H9 (cell line): ENCODE data around the gene CRACDL. TPM values are rescaled to one million over a fixed set of nuclear protein-coding genes. Genes with fewer than 3 reads are reported as not detected.

Source experiments
- DNase-seq: peaks from one replicate; pipeline ENCODE4 v3.0.0-alpha.2; 2017
- H2AFZ ChIP-seq: one replicate; pipeline ENCODE4 v1.6.1; 2013; ENCODE audit warnings: mild to moderate bottlenecking, low read length, control low read depth, moderate library complexity
- H2AK5ac ChIP-seq: 2 replicates; pipeline ENCODE4 v1.6.1; 2013; ENCODE audit warnings: low read length, control low read depth, mixed read lengths; ENCODE audit not compliant: insufficient read length
- H2BK120ac ChIP-seq: one replicate; pipeline ENCODE4 v1.6.1; 2013; ENCODE audit warnings: low read depth, mild to moderate bottlenecking, low read length, control low read depth, inconsistent platforms; ENCODE audit not compliant: poor library complexity, severe bottlenecking
- H2BK12ac ChIP-seq: 2 replicates; pipeline ENCODE4 v1.6.1; 2013; ENCODE audit warnings: low read length, control low read depth, mixed read lengths, low read depth; ENCODE audit not compliant: insufficient read length
- H2BK15ac ChIP-seq: 2 replicates; pipeline ENCODE4 v1.6.1; 2013; ENCODE audit warnings: low read depth, low read length, control low read depth
- H2BK20ac ChIP-seq: one replicate; pipeline ENCODE4 v1.6.1; 2013; ENCODE audit warnings: low read depth, mild to moderate bottlenecking, low read length, control low read depth, inconsistent platforms; ENCODE audit not compliant: poor library complexity, severe bottlenecking
- H2BK5ac ChIP-seq: 2 replicates; pipeline ENCODE4 v1.6.1; 2013; ENCODE audit warnings: low read length, control low read depth, mixed read lengths; ENCODE audit not compliant: insufficient read length
- H3K14ac ChIP-seq: 2 replicates; pipeline ENCODE4 v1.6.1; 2013; ENCODE audit warnings: low read length, control low read depth; ENCODE audit not compliant: insufficient read depth
- H3K18ac ChIP-seq: 2 replicates; pipeline ENCODE4 v1.6.1; 2013; ENCODE audit warnings: low read depth, mild to moderate bottlenecking, mixed read lengths, low read length, control low read depth; ENCODE audit not compliant: insufficient read length
- H3K23ac ChIP-seq: 2 replicates; pipeline ENCODE4 v1.6.1; 2013; ENCODE audit warnings: low read length, control low read depth, mixed read lengths, low read depth; ENCODE audit not compliant: insufficient read length
- H3K23me2 ChIP-seq: 2 replicates; pipeline ENCODE4 v1.6.1; 2013; ENCODE audit warnings: low read depth, mild to moderate bottlenecking, mixed read lengths, low read length, control low read depth; ENCODE audit not compliant: insufficient read length, poor library complexity, severe bottlenecking
- H3K27ac ChIP-seq: 2 replicates; pipeline ENCODE4 v1.5.1; 2013; ENCODE audit warnings: low read length, control low read depth, mixed read lengths, low read depth; ENCODE audit not compliant: insufficient read length
- H3K27me3 ChIP-seq: 2 replicates; pipeline ENCODE4 v1.6.1; 2013; ENCODE audit warnings: low read length, control low read depth, inconsistent platforms; ENCODE audit not compliant: insufficient read depth
- H3K4ac ChIP-seq: 2 replicates; pipeline ENCODE4 v1.6.1; 2013; ENCODE audit warnings: low read depth, mild to moderate bottlenecking, control low read depth, inconsistent platforms, low read length, moderate library complexity
- H3K4me1 ChIP-seq: 2 replicates; pipeline ENCODE4 v1.6.1; 2013; ENCODE audit warnings: low read length, control low read depth, inconsistent platforms; ENCODE audit not compliant: insufficient read depth
- H3K4me2 ChIP-seq: 2 replicates; pipeline ENCODE4 v1.6.1; 2013; ENCODE audit warnings: low read length, control low read depth, mixed read lengths; ENCODE audit not compliant: insufficient read length, insufficient read depth
- H3K56ac ChIP-seq: 2 replicates; pipeline ENCODE4 v1.6.1; 2013; ENCODE audit warnings: low read depth, mild to moderate bottlenecking, mixed read lengths, low read length, control low read depth; ENCODE audit not compliant: insufficient read length
- H3K79me1 ChIP-seq: 2 replicates; pipeline ENCODE4 v1.6.1; 2013; ENCODE audit warnings: low read depth, mild to moderate bottlenecking, moderate library complexity, low read length, control low read depth, inconsistent platforms; ENCODE audit not compliant: insufficient read depth, poor library complexity, severe bottlenecking
- H3K79me2 ChIP-seq: 2 replicates; pipeline ENCODE4 v1.6.1; 2013; ENCODE audit warnings: low read length, control low read depth, inconsistent platforms; ENCODE audit not compliant: insufficient read depth
- H3K9ac ChIP-seq: 2 replicates; pipeline ENCODE4 v1.6.1; 2013; ENCODE audit warnings: low read length, control low read depth, mixed read lengths; ENCODE audit not compliant: insufficient read length; ENCODE audit errors: extremely low read depth
- H3K9me3 ChIP-seq: one replicate; pipeline ENCODE4 v1.6.1; 2013; ENCODE audit warnings: low read depth, low read length, inconsistent platforms; ENCODE audit not compliant: control insufficient read depth
- H3T11ph ChIP-seq: one replicate; pipeline ENCODE4 v1.6.1; 2013; ENCODE audit warnings: mild to moderate bottlenecking, low read length, control low read depth, inconsistent platforms
- H4K20me1 ChIP-seq: one replicate; pipeline ENCODE4 v1.6.1; 2013; ENCODE audit not compliant: control insufficient read depth, insufficient read length, insufficient read depth
- H4K5ac ChIP-seq: 2 replicates; pipeline ENCODE4 v1.6.1; 2013; ENCODE audit warnings: low read depth, mild to moderate bottlenecking, mixed read lengths, low read length, control low read depth; ENCODE audit not compliant: insufficient read length
- H4K8ac ChIP-seq: replicated peaks from 2 replicates; pipeline ENCODE4 v1.6.1; 2013; ENCODE audit warnings: low read length, control low read depth, mixed read lengths, low read depth; ENCODE audit not compliant: insufficient read length
- H4K91ac ChIP-seq: 2 replicates; pipeline ENCODE4 v1.6.1; 2013; ENCODE audit warnings: low read depth, mild to moderate bottlenecking, moderate library complexity, mixed read lengths, low read length, control low read depth; ENCODE audit not compliant: insufficient read length
- H3K27ac Mint-ChIP-seq, 3 experiments: 2 replicates in 2 of 3; 3 replicates in 1 of 3; pipeline ENCODE4 v1.8.0; 2020 to 2021; ENCODE audit warnings: mixed read lengths in 3 of 3, mild to moderate bottlenecking in 1 of 3, moderate library complexity in 1 of 3
- H3K27me3 Mint-ChIP-seq: 2 replicates; pipeline ENCODE4 v1.8.0; 2021; ENCODE audit warnings: low read depth, mild to moderate bottlenecking, moderate library complexity, mixed read lengths
- H3K36me3 Mint-ChIP-seq, 3 experiments: 2 replicates in 2 of 3; 3 replicates in 1 of 3; pipeline ENCODE4 v1.8.0; 2020 to 2021; ENCODE audit warnings: low read depth in 3 of 3, mixed read lengths in 3 of 3; ENCODE audit not compliant: insufficient read depth in 1 of 3
- H3K4me1 Mint-ChIP-seq, 2 experiments: 2 replicates each; pipeline ENCODE4 v1.8.0; 2020; ENCODE audit warnings: mixed read lengths in 2 of 2
- H3K4me3 Mint-ChIP-seq, 2 experiments: 2 replicates in 1 of 2; 3 replicates in 1 of 2; pipeline ENCODE4 v1.8.0; 2020 to 2021; ENCODE audit warnings: mild to moderate bottlenecking in 2 of 2, mixed read lengths in 2 of 2, moderate library complexity in 1 of 2
- H3K9me3 Mint-ChIP-seq, 2 experiments: 2 replicates in 1 of 2; 3 replicates in 1 of 2; pipeline ENCODE4 v1.8.0; 2020; ENCODE audit warnings: mild to moderate bottlenecking in 2 of 2, mixed read lengths in 2 of 2, moderate library complexity in 1 of 2
- WGBS: extraction: QIAGEN DNeasy Blood & Tissue Kit; methylation state at CpG from one replicate; pipeline ENCODE4 v1.1.7; 2013; ENCODE audit warnings: missing lambda C conversion rate, low lambda C conversion rate, mixed read lengths; ENCODE audit not compliant: insufficient read length; ENCODE audit errors: extremely low coverage; 5-methylcytosine and 5-hydroxymethylcytosine counted together
- total RNA-seq: library from RNA; stranded (reverse); gene quantifications from 2 replicates; pipeline ENCODE4 v1.2.1, GENCODE V29; 2021
- TF ChIP-seq, protein P1 (sequence below): fragments of 200-600 bp; sonication (generic); conservative IDR thresholded peaks from 3 replicates; pipeline ENCODE4 v1.8.0; 2021; ENCODE audit warnings: antibody characterized with exemption, mild to moderate bottlenecking

The CRACDL gene
- total RNA-seq, 1 experiment from 2014 or later: 0.48 TPM

GRCh38 chr2:98882971-98883779 is 52.9 kb downstream of the CRACDL start:
- TF ChIP-seq, protein P1, sequence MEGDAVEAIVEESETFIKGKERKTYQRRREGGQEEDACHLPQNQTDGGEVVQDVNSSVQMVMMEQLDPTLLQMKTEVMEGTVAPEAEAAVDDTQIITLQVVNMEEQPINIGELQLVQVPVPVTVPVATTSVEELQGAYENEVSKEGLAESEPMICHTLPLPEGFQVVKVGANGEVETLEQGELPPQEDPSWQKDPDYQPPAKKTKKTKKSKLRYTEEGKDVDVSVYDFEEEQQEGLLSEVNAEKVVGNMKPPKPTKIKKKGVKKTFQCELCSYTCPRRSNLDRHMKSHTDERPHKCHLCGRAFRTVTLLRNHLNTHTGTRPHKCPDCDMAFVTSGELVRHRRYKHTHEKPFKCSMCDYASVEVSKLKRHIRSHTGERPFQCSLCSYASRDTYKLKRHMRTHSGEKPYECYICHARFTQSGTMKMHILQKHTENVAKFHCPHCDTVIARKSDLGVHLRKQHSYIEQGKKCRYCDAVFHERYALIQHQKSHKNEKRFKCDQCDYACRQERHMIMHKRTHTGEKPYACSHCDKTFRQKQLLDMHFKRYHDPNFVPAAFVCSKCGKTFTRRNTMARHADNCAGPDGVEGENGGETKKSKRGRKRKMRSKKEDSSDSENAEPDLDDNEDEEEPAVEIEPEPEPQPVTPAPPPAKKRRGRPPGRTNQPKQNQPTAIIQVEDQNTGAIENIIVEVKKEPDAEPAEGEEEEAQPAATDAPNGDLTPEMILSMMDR: no peak
- DNase-seq: no peak
- peaks cover 26 to 27% of the 10 kb centered on the region in 2 experiments for H3K9me3 Mint-ChIP-seq

More at GRCh38 chr2:98882971-98883779, 52.9 kb downstream of the CRACDL start:
- H3K9me3 ChIP-seq: peaks cover 5% of the 10 kb centered on the region
- no peaks in the 10 kb centered on the region for H3K27me3 ChIP-seq
- H2BK15ac ChIP-seq: no peak overlapping the region
- H3K4me3 Mint-ChIP-seq: no peak overlapping the region
- no peak overlapping the region for H4K91ac ChIP-seq
- H3K18ac ChIP-seq: no peak overlapping the region
- H3K56ac ChIP-seq: no peak overlapping the region
- H4K20me1 ChIP-seq: no peaks in the 10 kb centered on the region
- H4K8ac ChIP-seq: no peak overlapping the region
- no peak overlapping the region for H3K9ac ChIP-seq
- no peak overlapping the region for H2BK20ac ChIP-seq
- H3K4me1 ChIP-seq: no peaks in the 10 kb centered on the region
- no peak overlapping the region for H2BK120ac ChIP-seq
- H2BK5ac ChIP-seq: no peak overlapping the region
- no peak overlapping the region for H3K4ac ChIP-seq
- H3K14ac ChIP-seq: no peak overlapping the region
- no peak overlapping the region for H3K23ac ChIP-seq
- no peak overlapping the region for H3K4me2 ChIP-seq
- peaks cover 2 to 10% (median 7%) of the 10 kb centered on the region in 3 experiments for H3K36me3 Mint-ChIP-seq
- no peak overlapping the region for H2AK5ac ChIP-seq
- no peak overlapping the region for H4K5ac ChIP-seq
- H3K27me3 Mint-ChIP-seq: peaks cover 7% of the 10 kb centered on the region; the same call in 1 of the 2 replicates
- WGBS: no CpG with 5 or more reads among the region's 11 CpGs
- H3K79me1 ChIP-seq: no peaks in the 10 kb centered on the region
- H3K4me1 Mint-ChIP-seq: no peaks in the 10 kb centered on the region
- H3K27ac Mint-ChIP-seq: no peak overlapping the region
- no peaks in the 10 kb centered on the region for H3K23me2 ChIP-seq
- H3T11ph ChIP-seq: no peak overlapping the region
- no peak overlapping the region for H3K27ac ChIP-seq
- H2BK12ac ChIP-seq: no peak overlapping the region
- no peak overlapping the region for H2AFZ ChIP-seq
- no peaks in the 10 kb centered on the region for H3K79me2 ChIP-seq
